CD4-positive, alpha-beta T cell treated with Interleukin-17A for 4 hours (primary cell): ENCODE results near the gene HOXC13.

Source experiments
- DNase-seq: peaks from one replicate; pipeline ENCODE4 v3.0.0-alpha.2; 2020; ENCODE audit warnings: mixed read lengths

Gene HOXC13

GRCh38 chr12:53995378-53996239 is 57.0 kb downstream of the HOXC13 start:
- peak; percentile 43 for DNase-seq
